Keratinocyte (primary cell): ENCODE data around the gene CRACR2B. TPM values are rescaled to one million over a fixed set of nuclear protein-coding genes. Genes with fewer than 3 reads are reported as not detected.

Experiments
- DNase-seq: peaks from one replicate; pipeline ENCODE4 v3.0.0-alpha.2; 2011; ENCODE audit warnings: low read depth, missing footprints, low spot score
- FAIRE-seq: peaks from 2 replicates; lab custom pipeline; 2011; peaks lifted over from hg19 to GRCh38; lab: Jason Lieb, UNC
- H2AFZ ChIP-seq: 2 replicates; pipeline ENCODE4 v1.6.0; 2012; ENCODE audit warnings: low read length, control low read depth, inconsistent platforms; ENCODE audit not compliant: control insufficient read depth
- H3K27ac ChIP-seq: 2 replicates; pipeline ENCODE4 v1.5.1; 2011; ENCODE audit warnings: low read length; ENCODE audit not compliant: control insufficient read depth, insufficient read depth
- H3K27me3 ChIP-seq: 3 replicates; pipeline ENCODE4 v1.6.0; 2011; ENCODE audit warnings: low read length; ENCODE audit not compliant: control insufficient read depth, insufficient read depth; ENCODE audit errors: extremely low read depth
- H3K36me3 ChIP-seq, 2 experiments: 2 replicates in 1 of 2; 3 replicates in 1 of 2; pipeline ENCODE4 v1.5.1; 2011; ENCODE audit warnings: low read length in 2 of 2, mild to moderate bottlenecking in 1 of 2; ENCODE audit not compliant: control insufficient read depth in 2 of 2, insufficient read depth in 2 of 2; ENCODE audit errors: extremely low read depth in 1 of 2
- H3K4me1 ChIP-seq: 3 replicates; pipeline ENCODE4 v1.5.1; 2011; ENCODE audit warnings: low read length; ENCODE audit not compliant: control insufficient read depth, insufficient read depth; ENCODE audit errors: extremely low read depth
- H3K4me2 ChIP-seq: 3 replicates; pipeline ENCODE4 v1.6.0; 2011; ENCODE audit warnings: low read depth, low read length; ENCODE audit not compliant: control insufficient read depth, insufficient read depth; ENCODE audit errors: extremely low read depth
- H3K4me3 ChIP-seq, 3 experiments: fragments of 200-600 bp in 1 of 3; sonication (generic) in 1 of 3; 2 replicates in 2 of 3; 3 replicates in 1 of 3; pipeline ENCODE4 v1.5.1; 2011 to 2016; ENCODE audit warnings: low read length in 3 of 3, mild to moderate bottlenecking in 3 of 3, control low read depth in 2 of 3, inconsistent platforms in 1 of 3, low read depth in 1 of 3, mixed read lengths in 1 of 3, mixed run types in 1 of 3, moderate library complexity in 1 of 3; ENCODE audit not compliant: control insufficient read depth in 2 of 3, insufficient read depth in 2 of 3; ENCODE audit errors: extremely low read depth in 1 of 3
- H3K79me2 ChIP-seq: 2 replicates; pipeline ENCODE4 v1.6.0; 2012; ENCODE audit warnings: low read length; ENCODE audit not compliant: control insufficient read depth, insufficient read depth
- H3K9ac ChIP-seq: 3 replicates; pipeline ENCODE4 v1.6.0; 2011; ENCODE audit warnings: low read length; ENCODE audit not compliant: control insufficient read depth, insufficient read depth; ENCODE audit errors: extremely low read depth
- H3K9me1 ChIP-seq: 3 replicates; pipeline ENCODE4 v1.6.0; 2011; ENCODE audit warnings: low read length; ENCODE audit not compliant: control insufficient read depth, insufficient read depth; ENCODE audit errors: extremely low read depth
- H3K9me3 ChIP-seq: 2 replicates; pipeline ENCODE4 v1.5.1; 2012; ENCODE audit warnings: low read depth, low read length; ENCODE audit not compliant: control insufficient read depth
- H4K20me1 ChIP-seq: 3 replicates; pipeline ENCODE4 v1.6.0; 2011; ENCODE audit warnings: low read length; ENCODE audit not compliant: control insufficient read depth, insufficient read depth; ENCODE audit errors: extremely low read depth
- EZH2 ChIP-seq: IDR thresholded peaks from one replicate; pipeline ENCODE4 v1.6.1; 2012; ENCODE audit warnings: inconsistent platforms, mild to moderate bottlenecking, low read length, moderate library complexity
- dilution Hi-C: fragments of 300-500 bp; cut with MboI; formaldehyde crosslinking; loops from one replicate; pipeline ENCODE4 v1.7.0; 2020; ENCODE audit warnings: low sequenced_read_pairs; ENCODE audit not compliant: extremely low pct_ligation_motif_present
- polyA plus RNA-seq, 5 experiments: library from polyadenylated mRNA; depleted of rRNA in 3 of 5; stranded (reverse) in 3 of 5; stranded (forward) in 1 of 5; unstranded in 1 of 5; fragments of >200 nt; gene quantifications; 1 replicate in 1 of 5; 2 replicates in 3 of 5; 3 replicates in 1 of 5; pipeline versions ENCODE4 v1.2.1 to v1.2.3, GENCODE V29; 2011 to 2012; ENCODE audit warnings: missing spikeins in 2 of 5, low read depth in 1 of 5, low replicate concordance in 1 of 5
- TF ChIP-seq, protein P1 (sequence below), 3 experiments: IDR thresholded peaks in 1 of 3; conservative IDR thresholded peaks in 1 of 3; optimal IDR thresholded peaks in 1 of 3; 2 replicates in 2 of 3; 3 replicates in 1 of 3; pipeline versions ENCODE3 to v1.5.1; 2011; ENCODE audit warnings: low read length in 3 of 3, mild to moderate bottlenecking in 3 of 3, moderate library complexity in 2 of 3, control low read depth in 1 of 3, inconsistent platforms in 1 of 3; ENCODE audit not compliant: insufficient read depth in 2 of 3; ENCODE audit errors: extremely low read depth in 1 of 3

CRACR2B gene
- polyA plus RNA-seq, 1 donor (not counting 4 experiments of a cell fraction or from before 2014, with no cell fraction given), result 0.17 TPM

DNA sequence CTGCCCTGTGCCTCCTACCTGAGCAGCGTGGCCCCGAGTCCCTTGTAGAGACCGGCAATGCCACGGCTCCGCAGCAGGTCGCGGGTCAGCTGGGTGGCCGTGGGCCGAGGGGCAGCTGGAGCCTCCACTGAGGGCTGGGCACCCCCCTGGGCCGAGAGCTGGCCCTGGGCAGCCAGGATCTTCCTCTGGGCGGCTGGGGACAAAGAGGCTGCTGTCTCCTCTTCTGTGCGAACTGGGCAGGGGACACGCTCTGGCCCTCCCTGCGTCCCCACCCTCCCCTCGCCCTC is 35.2 kb upstream of the CRACR2B start:
- no peaks in the 10 kb centered on the region for H3K79me2 ChIP-seq
- H3K9me3 ChIP-seq, result no peaks in the 10 kb centered on the region
- H3K27me3 ChIP-seq, result peaks cover 8% of the 10 kb centered on the region
- H3K36me3 ChIP-seq, result peaks cover 8 to 11% of the 10 kb centered on the region in 2 experiments
- H4K20me1 ChIP-seq, result no peaks in the 10 kb centered on the region
- no peak overlapping the region for H3K4me2 ChIP-seq
- TF ChIP-seq, protein P1, sequence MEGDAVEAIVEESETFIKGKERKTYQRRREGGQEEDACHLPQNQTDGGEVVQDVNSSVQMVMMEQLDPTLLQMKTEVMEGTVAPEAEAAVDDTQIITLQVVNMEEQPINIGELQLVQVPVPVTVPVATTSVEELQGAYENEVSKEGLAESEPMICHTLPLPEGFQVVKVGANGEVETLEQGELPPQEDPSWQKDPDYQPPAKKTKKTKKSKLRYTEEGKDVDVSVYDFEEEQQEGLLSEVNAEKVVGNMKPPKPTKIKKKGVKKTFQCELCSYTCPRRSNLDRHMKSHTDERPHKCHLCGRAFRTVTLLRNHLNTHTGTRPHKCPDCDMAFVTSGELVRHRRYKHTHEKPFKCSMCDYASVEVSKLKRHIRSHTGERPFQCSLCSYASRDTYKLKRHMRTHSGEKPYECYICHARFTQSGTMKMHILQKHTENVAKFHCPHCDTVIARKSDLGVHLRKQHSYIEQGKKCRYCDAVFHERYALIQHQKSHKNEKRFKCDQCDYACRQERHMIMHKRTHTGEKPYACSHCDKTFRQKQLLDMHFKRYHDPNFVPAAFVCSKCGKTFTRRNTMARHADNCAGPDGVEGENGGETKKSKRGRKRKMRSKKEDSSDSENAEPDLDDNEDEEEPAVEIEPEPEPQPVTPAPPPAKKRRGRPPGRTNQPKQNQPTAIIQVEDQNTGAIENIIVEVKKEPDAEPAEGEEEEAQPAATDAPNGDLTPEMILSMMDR (optimal IDR thresholded peaks at IDR 0.05 in 1 of 3, IDR thresholded peaks at IDR 0.05 in 1 of 3, conservative IDR thresholded peaks at IDR 0.05 in 1 of 3; ENCODE audit: extremely low read depth in 1 of 3, insufficient read depth in 2 of 3, low read length in 3 of 3), result no peak
- TF ChIP-seq EZH2, result no peak
- no peak overlapping the region for H3K27ac ChIP-seq
- dilution Hi-C loops, result no loop called here
- H3K9ac ChIP-seq, result no peak overlapping the region
- DNase-seq (no peak), FAIRE-seq (no peak)
- H2AFZ ChIP-seq, result no peak overlapping the region
- H3K4me1 ChIP-seq, result peaks cover 15% of the 10 kb centered on the region
- no peak overlapping the region for H3K4me3 ChIP-seq
- no peaks in the 10 kb centered on the region for H3K9me1 ChIP-seq

DNA sequence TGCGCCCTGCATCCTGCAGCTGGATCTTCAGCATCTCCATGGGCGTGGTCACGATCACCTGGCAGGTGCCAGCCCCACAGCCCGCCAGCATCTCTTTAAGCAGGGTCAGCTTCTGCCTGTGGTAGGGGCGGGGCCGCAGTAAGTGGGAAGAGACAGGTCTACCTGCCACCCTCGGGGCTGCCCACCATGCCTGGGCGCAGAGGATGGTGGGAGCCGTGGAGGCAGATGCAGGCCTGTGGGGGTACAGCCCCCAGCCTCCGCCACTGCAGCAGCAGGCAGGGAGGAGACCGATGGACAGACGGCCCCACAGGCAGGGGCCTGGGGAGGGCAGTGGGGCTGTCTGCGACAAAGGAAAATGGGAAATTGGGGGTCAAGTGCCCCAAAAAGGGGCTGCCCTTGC is 34.8 kb upstream of the CRACR2B start:
- dilution Hi-C loops, result no loop called here
- Histone ChIP-seq H3K4me2 (no peak overlapping the region), H3K4me1 (peaks cover 15% of the 10 kb centered on the region), H4K20me1 (no peaks in the 10 kb centered on the region), H3K36me3 (peaks cover 8 to 11% of the 10 kb centered on the region in 2 experiments), H3K9me1 (no peaks in the 10 kb centered on the region), H3K27me3 (peaks cover 8% of the 10 kb centered on the region), H3K27ac (no peak overlapping the region), H2AFZ (no peak overlapping the region), H3K9me3 (no peaks in the 10 kb centered on the region), H3K79me2 (no peaks in the 10 kb centered on the region), H3K4me3 (no peak overlapping the region), H3K9ac (no peak overlapping the region)
- DNase-seq (no peak), FAIRE-seq (no peak)
- TF ChIP-seq, protein P1 (optimal IDR thresholded peaks at IDR 0.05 in 1 of 3, IDR thresholded peaks at IDR 0.05 in 1 of 3, conservative IDR thresholded peaks at IDR 0.05 in 1 of 3; ENCODE audit: extremely low read depth in 1 of 3, insufficient read depth in 2 of 3, low read length in 3 of 3), result no peak
- no peak for TF ChIP-seq EZH2
